GM12873 (cell line): ENCODE results near the gene YY1.

Experiments used
- TF ChIP-seq, protein P1 (sequence below): IDR thresholded peaks from 2 replicates; pipeline ENCODE4 v1.5.1; 2012; ENCODE audit warnings: low read depth, mild to moderate bottlenecking, moderate library complexity, low read length, control low read depth; ENCODE audit not compliant: insufficient read depth; ENCODE audit errors: missing control alignments

YY1 gene

DNA sequence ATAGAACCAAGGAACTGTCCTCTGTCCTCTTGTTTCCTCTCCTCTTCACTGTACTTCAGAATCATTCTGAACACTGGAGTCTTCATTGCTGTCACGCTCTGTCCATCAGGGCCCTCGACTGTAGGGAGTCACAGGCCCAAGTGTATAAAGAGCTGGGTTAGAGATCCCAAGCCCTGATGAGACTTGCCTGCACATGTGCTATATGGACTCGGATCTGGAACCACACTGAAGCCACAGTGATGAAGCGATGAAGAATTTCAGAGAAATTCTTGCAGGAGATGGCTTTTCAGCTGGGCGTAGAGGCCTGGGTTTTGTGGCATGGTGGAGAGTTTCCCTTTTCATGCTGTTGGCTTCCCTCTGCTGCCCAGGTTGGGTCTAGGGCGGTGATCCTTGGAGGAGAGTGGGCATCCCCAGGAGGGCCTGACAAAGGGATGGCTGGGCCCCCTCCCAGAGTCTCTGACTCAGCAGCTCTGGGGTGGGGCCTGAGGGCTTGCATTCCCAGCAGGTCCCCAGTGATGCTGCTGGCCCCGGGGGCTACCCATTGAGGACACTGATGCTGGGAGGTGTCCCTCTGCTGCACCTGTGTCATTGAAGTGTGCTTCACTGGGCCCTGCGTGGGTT lies 39.6 kb upstream of the YY1 start:
- TF ChIP-seq, protein P1, sequence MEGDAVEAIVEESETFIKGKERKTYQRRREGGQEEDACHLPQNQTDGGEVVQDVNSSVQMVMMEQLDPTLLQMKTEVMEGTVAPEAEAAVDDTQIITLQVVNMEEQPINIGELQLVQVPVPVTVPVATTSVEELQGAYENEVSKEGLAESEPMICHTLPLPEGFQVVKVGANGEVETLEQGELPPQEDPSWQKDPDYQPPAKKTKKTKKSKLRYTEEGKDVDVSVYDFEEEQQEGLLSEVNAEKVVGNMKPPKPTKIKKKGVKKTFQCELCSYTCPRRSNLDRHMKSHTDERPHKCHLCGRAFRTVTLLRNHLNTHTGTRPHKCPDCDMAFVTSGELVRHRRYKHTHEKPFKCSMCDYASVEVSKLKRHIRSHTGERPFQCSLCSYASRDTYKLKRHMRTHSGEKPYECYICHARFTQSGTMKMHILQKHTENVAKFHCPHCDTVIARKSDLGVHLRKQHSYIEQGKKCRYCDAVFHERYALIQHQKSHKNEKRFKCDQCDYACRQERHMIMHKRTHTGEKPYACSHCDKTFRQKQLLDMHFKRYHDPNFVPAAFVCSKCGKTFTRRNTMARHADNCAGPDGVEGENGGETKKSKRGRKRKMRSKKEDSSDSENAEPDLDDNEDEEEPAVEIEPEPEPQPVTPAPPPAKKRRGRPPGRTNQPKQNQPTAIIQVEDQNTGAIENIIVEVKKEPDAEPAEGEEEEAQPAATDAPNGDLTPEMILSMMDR, result no peak

DNA sequence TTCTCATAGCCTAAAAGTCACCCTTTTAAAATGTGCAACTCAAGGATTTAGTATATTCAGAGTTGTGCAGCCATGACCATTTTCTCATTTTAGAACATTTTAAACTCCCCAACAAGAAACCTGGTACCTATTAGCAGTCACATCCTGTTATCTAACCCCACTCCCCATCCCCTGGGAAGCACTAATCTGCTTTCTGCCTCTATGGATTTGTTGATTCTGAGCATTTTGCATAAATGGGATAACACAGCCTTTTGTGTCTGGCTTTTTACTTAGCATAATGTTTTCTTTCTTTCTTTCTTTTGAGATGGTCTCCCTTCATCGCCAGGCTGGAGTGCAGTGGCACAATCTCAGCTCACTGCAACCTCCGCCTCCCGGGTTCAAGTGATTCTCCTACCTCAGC lies 38.6 kb upstream of the YY1 start:
- TF ChIP-seq, protein P1, result no peak

- TF ChIP-seq, protein P1, result no peak
Observed at GRCh38 chr14:100201701-100202100, 37.2 kb upstream of the YY1 start.

DNA sequence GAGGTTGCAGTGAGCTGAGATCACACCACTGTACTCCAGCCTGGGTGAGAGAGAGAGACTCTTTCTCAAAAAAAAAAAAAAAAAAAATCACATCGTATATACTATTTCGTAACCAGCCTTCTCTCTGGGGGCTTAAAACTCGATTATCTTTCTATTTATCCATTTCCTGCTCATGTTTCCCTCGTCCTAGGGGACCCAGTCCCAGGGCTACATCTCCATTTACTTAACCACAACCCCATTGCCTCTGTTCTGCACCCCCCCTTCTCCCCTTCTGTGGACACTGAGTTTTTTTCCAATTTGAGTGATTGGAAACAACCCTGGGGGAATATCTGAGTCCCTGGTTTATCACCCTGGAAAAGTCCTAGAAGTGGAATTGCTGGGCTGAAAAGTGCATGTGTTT lies 36.2 kb upstream of the YY1 start:
- TF ChIP-seq, protein P1, result no peak

- TF ChIP-seq, protein P1, result no peak
Observed at GRCh38 chr14:100203146-100203545, 35.8 kb upstream of the YY1 start.

DNA sequence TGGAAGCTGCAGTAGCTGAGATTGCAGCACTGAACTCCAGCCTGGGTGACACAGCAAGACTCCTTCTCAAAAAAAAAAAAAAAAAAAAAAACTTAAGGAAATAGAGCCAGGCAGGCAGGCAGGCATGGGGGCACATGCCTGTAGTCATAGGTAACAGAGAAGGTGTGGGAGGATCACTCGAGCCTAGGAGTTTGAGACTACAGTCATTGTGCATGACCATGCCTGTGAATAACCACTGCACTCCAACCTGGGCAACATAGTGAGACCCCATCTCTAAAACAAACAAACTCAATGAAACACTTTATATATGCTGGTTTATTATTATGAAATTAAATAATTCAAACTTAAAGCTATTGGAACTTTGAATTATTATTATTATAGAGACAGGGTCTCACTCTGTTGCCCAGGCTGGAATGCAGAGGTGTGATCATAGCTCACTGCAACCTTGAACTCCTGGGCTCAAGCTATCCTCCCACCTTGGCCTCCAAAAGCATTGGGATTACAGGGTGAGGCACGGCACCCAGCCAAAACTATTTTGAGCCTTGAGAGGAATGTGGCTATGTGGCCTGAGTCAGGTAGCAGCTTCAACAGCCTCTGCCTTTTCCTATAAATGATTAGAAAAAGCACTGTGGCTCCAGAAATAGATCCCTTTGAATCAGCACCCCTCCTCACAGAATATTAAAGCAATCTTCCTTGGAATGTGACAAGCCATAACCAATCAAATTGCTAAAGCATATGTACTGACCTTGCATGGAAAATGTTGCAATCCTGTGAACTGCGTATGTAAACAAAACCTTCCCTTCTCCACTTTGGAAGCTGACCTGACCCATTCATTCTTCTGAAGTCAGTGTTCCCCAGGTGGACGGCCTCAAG lies 34.7 kb upstream of the YY1 start:
- TF ChIP-seq, protein P1, result no peak

DNA sequence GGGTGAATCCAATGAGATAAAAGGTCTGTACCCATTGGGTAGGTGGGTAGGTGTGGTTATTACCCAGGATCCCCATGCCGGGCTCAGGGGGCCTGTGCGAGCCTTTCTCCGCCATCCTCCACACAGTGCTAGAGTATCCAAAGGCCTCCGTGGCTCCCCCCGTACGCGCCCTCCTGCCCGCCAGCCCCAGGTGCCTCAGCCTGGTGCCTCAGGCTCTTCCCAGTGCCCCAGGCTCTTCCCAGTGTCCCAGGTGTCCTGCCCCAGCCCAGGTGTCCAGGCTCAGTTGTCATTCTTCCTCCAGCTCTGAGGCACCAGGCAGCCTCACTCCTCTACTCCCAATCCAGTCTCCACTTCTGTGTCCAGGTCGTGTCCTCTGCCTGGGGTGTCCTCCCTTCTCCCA lies 27.6 kb upstream of the YY1 start:
- TF ChIP-seq, protein P1, result no peak
